Right lobe of liver (tissue), 4 donors: Measurements from ENCODE around the gene TEPSIN.

Experiments
- CTCF ChIP-seq, 4 donors: fragments of 200-600 bp in 3 of 4; fragments of 450-650 bp in 1 of 4; IDR thresholded peaks; one replicate each; pipeline versions ENCODE4 v1.5.1 to v1.8.0; 2016 to 2022; ENCODE audit warnings: antibody characterized with exemption in 4 of 4, mild to moderate bottlenecking in 2 of 4
- POLR2A ChIP-seq: fragments of 450-650 bp; IDR thresholded peaks from one replicate; pipeline ENCODE4 v1.6.1; 2017; ENCODE audit warnings: antibody characterized with exemption, mild to moderate bottlenecking
- donor health status: DM: no; HTN: no; CAD: no.
- donor health status: DM: no; HTN: no; CAD: no.
- donor health status: DM: no; HTN: yes; CAD: no.

DNA sequence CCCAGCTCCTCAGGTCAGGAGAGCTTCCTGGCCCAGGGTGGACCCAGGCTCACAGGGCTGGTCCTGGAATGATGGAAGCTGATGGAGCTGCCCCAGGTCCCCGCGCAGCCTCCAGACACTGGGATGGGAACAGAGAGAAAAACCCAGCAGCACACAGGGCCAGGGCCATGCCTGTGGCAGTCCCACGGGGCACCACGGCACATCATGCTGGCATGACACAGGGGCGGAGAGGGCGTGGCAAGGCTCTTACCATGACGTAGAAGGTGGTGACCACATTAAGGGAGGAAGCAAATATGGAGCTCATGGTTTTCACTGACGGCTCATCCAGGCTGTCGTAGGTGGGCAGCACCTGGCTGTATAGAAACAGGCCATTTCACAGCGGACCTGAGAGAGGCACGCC lies 37.9 kb upstream of the TEPSIN start:
- TF ChIP-seq CTCF (IDR thresholded peaks at IDR 0.05) (no peak), POLR2A (no peak)
